ENCODE results near the gene COX11. TPM values are rescaled to one million over a fixed set of nuclear protein-coding genes. Genes with fewer than 3 reads are reported as not detected.
A peak's percentile ranks its signal among the peaks of the same experiment; 100 is the strongest.

The COX11 gene
- polyA plus RNA-seq, 1 donor (not counting 4 experiments of a cell fraction or from before 2014, with no cell fraction given) = 36.3 TPM

- H3K9me3 ChIP-seq (ENCODE audit: control insufficient read depth, low read depth, low read length) = no peaks in the 10 kb centered on the region
- no peak for TF ChIP-seq EZH2 (IDR thresholded peaks at IDR 0.05; ENCODE audit: low read length)
- TF ChIP-seq, protein P1, sequence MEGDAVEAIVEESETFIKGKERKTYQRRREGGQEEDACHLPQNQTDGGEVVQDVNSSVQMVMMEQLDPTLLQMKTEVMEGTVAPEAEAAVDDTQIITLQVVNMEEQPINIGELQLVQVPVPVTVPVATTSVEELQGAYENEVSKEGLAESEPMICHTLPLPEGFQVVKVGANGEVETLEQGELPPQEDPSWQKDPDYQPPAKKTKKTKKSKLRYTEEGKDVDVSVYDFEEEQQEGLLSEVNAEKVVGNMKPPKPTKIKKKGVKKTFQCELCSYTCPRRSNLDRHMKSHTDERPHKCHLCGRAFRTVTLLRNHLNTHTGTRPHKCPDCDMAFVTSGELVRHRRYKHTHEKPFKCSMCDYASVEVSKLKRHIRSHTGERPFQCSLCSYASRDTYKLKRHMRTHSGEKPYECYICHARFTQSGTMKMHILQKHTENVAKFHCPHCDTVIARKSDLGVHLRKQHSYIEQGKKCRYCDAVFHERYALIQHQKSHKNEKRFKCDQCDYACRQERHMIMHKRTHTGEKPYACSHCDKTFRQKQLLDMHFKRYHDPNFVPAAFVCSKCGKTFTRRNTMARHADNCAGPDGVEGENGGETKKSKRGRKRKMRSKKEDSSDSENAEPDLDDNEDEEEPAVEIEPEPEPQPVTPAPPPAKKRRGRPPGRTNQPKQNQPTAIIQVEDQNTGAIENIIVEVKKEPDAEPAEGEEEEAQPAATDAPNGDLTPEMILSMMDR (optimal IDR thresholded peaks at IDR 0.05 in 1 of 3, IDR thresholded peaks at IDR 0.05 in 1 of 3, conservative IDR thresholded peaks at IDR 0.05 in 1 of 3; ENCODE audit: extremely low read depth in 1 of 3, insufficient read depth in 2 of 3, low read length in 3 of 3) = no peak
- no peak overlapping the region for H3K4me3 ChIP-seq (ENCODE audit: control insufficient read depth in 2 of 3, extremely low read depth in 1 of 3, insufficient read depth in 2 of 3, low read depth in 1 of 3, low read length in 3 of 3)
- H3K79me2 ChIP-seq (ENCODE audit: control insufficient read depth, insufficient read depth, low read length) = no peaks in the 10 kb centered on the region
- no peak overlapping the region for H3K27ac ChIP-seq (ENCODE audit: control insufficient read depth, insufficient read depth, low read length)
- no peak overlapping the region for H3K9ac ChIP-seq (ENCODE audit: control insufficient read depth, extremely low read depth, insufficient read depth, low read length)
- no peaks in the 10 kb centered on the region for H3K4me1 ChIP-seq (ENCODE audit: control insufficient read depth, extremely low read depth, insufficient read depth, low read length)
- dilution Hi-C loops (cut with MboI; ENCODE audit: extremely low pct_ligation_motif_present, low sequenced_read_pairs) = no loop called here
- peaks cover 0 to 3% of the 10 kb centered on the region in 2 experiments for H3K36me3 ChIP-seq (ENCODE audit: control insufficient read depth in 2 of 2, extremely low read depth in 1 of 2, insufficient read depth in 2 of 2, low read length in 2 of 2)
- H3K9me1 ChIP-seq (ENCODE audit: control insufficient read depth, extremely low read depth, insufficient read depth, low read length) = no peaks in the 10 kb centered on the region
- FAIRE-seq (no peak), DNase-seq (ENCODE audit: low read depth, low spot score) (no peak)
- H3K27me3 ChIP-seq (ENCODE audit: control insufficient read depth, extremely low read depth, insufficient read depth, low read length) = no peaks in the 10 kb centered on the region
- H3K4me2 ChIP-seq (ENCODE audit: control insufficient read depth, extremely low read depth, insufficient read depth, low read depth, low read length) = no peak overlapping the region
- no peaks in the 10 kb centered on the region for H4K20me1 ChIP-seq (ENCODE audit: control insufficient read depth, extremely low read depth, insufficient read depth, low read length)
- H2AFZ ChIP-seq (ENCODE audit: control insufficient read depth, low read length) = no peak overlapping the region
These were observed 28.0 kb upstream of the COX11 start for GRCh38 chr17:54996441-54996840.

GRCh38 chr17:54992797-54993639 lies 24.6 kb upstream of the COX11 start:
- H3K9me1 ChIP-seq (ENCODE audit: control insufficient read depth, extremely low read depth, insufficient read depth, low read length) = no peaks in the 10 kb centered on the region
- no peak overlapping the region for H3K4me3 ChIP-seq (ENCODE audit: control insufficient read depth in 2 of 3, extremely low read depth in 1 of 3, insufficient read depth in 2 of 3, low read depth in 1 of 3, low read length in 3 of 3)
- FAIRE-seq = peak; percentile 5
- H3K27ac ChIP-seq (ENCODE audit: control insufficient read depth, insufficient read depth, low read length) = no peak overlapping the region
- no peak for TF ChIP-seq EZH2 (IDR thresholded peaks at IDR 0.05; ENCODE audit: low read length)
- TF ChIP-seq, protein P1 (optimal IDR thresholded peaks at IDR 0.05 in 1 of 3, IDR thresholded peaks at IDR 0.05 in 1 of 3, conservative IDR thresholded peaks at IDR 0.05 in 1 of 3; ENCODE audit: extremely low read depth in 1 of 3, insufficient read depth in 2 of 3, low read length in 3 of 3) = peak in 2 of 3 experiments; percentile 17 to 50
- DNase-seq (ENCODE audit: low read depth, low spot score) = no peak
- H3K36me3 ChIP-seq (ENCODE audit: control insufficient read depth in 2 of 2, extremely low read depth in 1 of 2, insufficient read depth in 2 of 2, low read length in 2 of 2) = peaks cover 0 to 1% of the 10 kb centered on the region in 2 experiments
- no peak overlapping the region for H3K9ac ChIP-seq (ENCODE audit: control insufficient read depth, extremely low read depth, insufficient read depth, low read length)
- H3K9me3 ChIP-seq (ENCODE audit: control insufficient read depth, low read depth, low read length) = no peaks in the 10 kb centered on the region
- H2AFZ ChIP-seq (ENCODE audit: control insufficient read depth, low read length) = no peak overlapping the region
- dilution Hi-C loops (cut with MboI; ENCODE audit: extremely low pct_ligation_motif_present, low sequenced_read_pairs) = no loop called here
- no peak overlapping the region for H3K4me2 ChIP-seq (ENCODE audit: control insufficient read depth, extremely low read depth, insufficient read depth, low read depth, low read length)
- H3K27me3 ChIP-seq (ENCODE audit: control insufficient read depth, extremely low read depth, insufficient read depth, low read length) = no peaks in the 10 kb centered on the region
- H3K79me2 ChIP-seq (ENCODE audit: control insufficient read depth, insufficient read depth, low read length) = no peaks in the 10 kb centered on the region
- H3K4me1 ChIP-seq (ENCODE audit: control insufficient read depth, extremely low read depth, insufficient read depth, low read length) = no peaks in the 10 kb centered on the region
- no peaks in the 10 kb centered on the region for H4K20me1 ChIP-seq (ENCODE audit: control insufficient read depth, extremely low read depth, insufficient read depth, low read length)

All from keratinocyte (primary cell).